H1 (cell line): ENCODE data around the gene LDLRAD4. TPM values are rescaled to one million over a fixed set of nuclear protein-coding genes. Genes with fewer than 3 reads are reported as not detected.
A peak's percentile ranks its signal among the peaks of the same experiment; 100 is the strongest.

Experiments used
- CTCF ChIA-PET: fragments of 300-600 bp; sonication (Branson Sonifier 250); formaldehyde crosslinking; loops from one replicate; lab custom pipeline; 2021; ENCODE audit not compliant: partially characterized antibody; lab: Charles Lee
- POLR2A ChIA-PET: fragments of 300-600 bp; sonication (Branson Sonifier 250); formaldehyde crosslinking; loops from one replicate; lab custom pipeline; 2021; ENCODE audit warnings: inconsistent platforms; ENCODE audit not compliant: partially characterized antibody; lab: Charles Lee
- DNase-seq, 2 experiments: peaks; one replicate each; pipeline versions ENCODE4 v3.0.0 to v3.0.0-alpha.2; 2010 to 2022; ENCODE audit warnings: low spot score in 2 of 2, low read depth in 1 of 2, mixed read lengths in 1 of 2
- FAIRE-seq: peaks from 2 replicates; lab custom pipeline; 2011; peaks lifted over from hg19 to GRCh38; lab: Jason Lieb, UNC
- H2AFZ ChIP-seq: 2 replicates; pipeline ENCODE4 v1.8.1; 2012; ENCODE audit warnings: low read length, inconsistent platforms
- H2AK5ac ChIP-seq: 2 replicates; pipeline ENCODE4 v1.6.1; 2013; ENCODE audit warnings: low read depth, low read length
- H2BK120ac ChIP-seq: replicated peaks from 2 replicates; pipeline ENCODE3; 2013; ENCODE audit warnings: low read depth, low read length, inconsistent platforms
- H2BK12ac ChIP-seq: 2 replicates; pipeline ENCODE4 v1.6.1; 2013; ENCODE audit warnings: low read depth, low read length
- H2BK15ac ChIP-seq: 2 replicates; pipeline ENCODE4 v1.6.1; 2013; ENCODE audit warnings: low read length
- H2BK20ac ChIP-seq: 2 replicates; pipeline ENCODE4 v1.6.1; 2013; ENCODE audit warnings: low read length
- H2BK5ac ChIP-seq: 2 replicates; pipeline ENCODE4 v1.6.1; 2013; ENCODE audit warnings: low read depth, low read length
- H3K14ac ChIP-seq: 2 replicates; pipeline ENCODE4 v1.6.1; 2013; ENCODE audit warnings: inconsistent platforms; ENCODE audit not compliant: insufficient read length
- H3K18ac ChIP-seq: 2 replicates; pipeline ENCODE4 v1.6.1; 2013; ENCODE audit warnings: low read length; ENCODE audit errors: extremely low read depth
- H3K23ac ChIP-seq: 2 replicates; pipeline ENCODE4 v1.6.1; 2013; ENCODE audit warnings: inconsistent platforms; ENCODE audit not compliant: insufficient read length
- H3K23me2 ChIP-seq: 2 replicates; pipeline ENCODE4 v1.6.1; 2013; ENCODE audit warnings: low read depth, low read length
- H3K27ac ChIP-seq: 2 replicates; pipeline ENCODE4 v1.6.1; 2011; ENCODE audit warnings: low read depth, low read length, inconsistent platforms
- H3K27me3 ChIP-seq, 4 experiments: replicated peaks in 1 of 4; 1 replicate in 1 of 4; 2 replicates in 3 of 4; pipeline versions ENCODE4 v1.6.1 to v1.8.1; 2011 to 2013; ENCODE audit warnings: low read length in 3 of 4, mild to moderate bottlenecking in 3 of 4, inconsistent platforms in 2 of 4, mixed read lengths in 2 of 4, moderate library complexity in 1 of 4; ENCODE audit not compliant: control insufficient read depth in 3 of 4, insufficient read depth in 3 of 4; ENCODE audit errors: extremely low read depth in 1 of 4
- H3K36me3 ChIP-seq, 4 experiments: 2 replicates each; pipeline versions ENCODE4 v1.6.1 to v1.8.1; 2011 to 2013; ENCODE audit warnings: mild to moderate bottlenecking in 4 of 4, low read length in 3 of 4, moderate library complexity in 2 of 4, control low read depth in 1 of 4, inconsistent platforms in 1 of 4; ENCODE audit not compliant: insufficient read depth in 4 of 4, control insufficient read depth in 2 of 4
- H3K4ac ChIP-seq: replicated peaks from 2 replicates; pipeline ENCODE3; 2013; ENCODE audit warnings: low read length, low read depth, mixed read lengths, inconsistent platforms; ENCODE audit not compliant: insufficient read length
- H3K4me1 ChIP-seq, 4 experiments: replicated peaks in 1 of 4; 1 replicate in 1 of 4; 2 replicates in 3 of 4; pipeline versions ENCODE4 v1.6.1 to v1.8.1; 2011 to 2013; ENCODE audit warnings: low read length in 3 of 4, inconsistent platforms in 2 of 4, mixed read lengths in 1 of 4; ENCODE audit not compliant: insufficient read depth in 4 of 4, control insufficient read depth in 3 of 4
- H3K4me2 ChIP-seq, 2 experiments: 2 replicates each; pipeline versions ENCODE4 v1.6.1 to v1.8.1; 2011 to 2013; ENCODE audit warnings: low read depth in 2 of 2, low read length in 2 of 2, control low read depth in 1 of 2, inconsistent platforms in 1 of 2, mild to moderate bottlenecking in 1 of 2; ENCODE audit not compliant: insufficient read depth in 1 of 2
- H3K4me3 ChIP-seq, 4 experiments: fragments of 200-600, 300-600 bp in 1 of 4; sonication (generic), shearing (Covaris generic), sonication (Bioruptor Twin) in 1 of 4; 2 replicates each; pipeline versions ENCODE4 v1.5.1 to v1.8.1; 2011 to 2016; ENCODE audit warnings: low read length in 4 of 4, low read depth in 3 of 4, control low read depth in 2 of 4, inconsistent platforms in 2 of 4, mild to moderate bottlenecking in 2 of 4, mixed read lengths in 1 of 4, moderate library complexity in 1 of 4; ENCODE audit not compliant: insufficient read depth in 2 of 4; ENCODE audit errors: extremely low read depth in 1 of 4
- H3K56ac ChIP-seq: replicated peaks from 2 replicates; pipeline ENCODE3; 2013; ENCODE audit warnings: low read depth, mild to moderate bottlenecking, mixed read lengths, low read length, inconsistent platforms; ENCODE audit not compliant: insufficient read length
- H3K79me1 ChIP-seq: 2 replicates; pipeline ENCODE4 v1.6.1; 2013; ENCODE audit warnings: low read depth, low read length, control low read depth
- H3K79me2 ChIP-seq, 2 experiments: 2 replicates each; pipeline versions ENCODE4 v1.6.1 to v1.8.1; 2012 to 2013; ENCODE audit warnings: low read length in 2 of 2, mild to moderate bottlenecking in 2 of 2, inconsistent platforms in 1 of 2; ENCODE audit not compliant: insufficient read depth in 2 of 2, control insufficient read depth in 1 of 2
- H3K9ac ChIP-seq, 4 experiments: replicated peaks in 1 of 4; 1 replicate in 1 of 4; 2 replicates in 3 of 4; pipeline versions ENCODE4 v1.6.1 to v1.8.1; 2011 to 2013; ENCODE audit warnings: low read depth in 3 of 4, low read length in 3 of 4, control low read depth in 2 of 4, mild to moderate bottlenecking in 2 of 4, moderate library complexity in 2 of 4, inconsistent platforms in 1 of 4; ENCODE audit errors: extremely low read depth in 1 of 4
- H3K9me3 ChIP-seq, 2 experiments: 2 replicates each; pipeline versions ENCODE4 v1.6.1 to v1.8.1; 2012 to 2013; ENCODE audit warnings: mild to moderate bottlenecking in 2 of 2, moderate library complexity in 2 of 2, control low read depth in 1 of 2, inconsistent platforms in 1 of 2, low read depth in 1 of 2, low read length in 1 of 2, mixed read lengths in 1 of 2; ENCODE audit not compliant: insufficient read depth in 2 of 2
- H4K20me1 ChIP-seq, 2 experiments: replicated peaks in 1 of 2; 2 replicates each; pipeline versions ENCODE3 to v1.8.1; 2011 to 2013; ENCODE audit warnings: inconsistent platforms in 2 of 2, low read length in 2 of 2, mild to moderate bottlenecking in 1 of 2; ENCODE audit not compliant: insufficient read depth in 2 of 2, control insufficient read depth in 1 of 2
- H4K5ac ChIP-seq: 2 replicates; pipeline ENCODE4 v1.6.1; 2013; ENCODE audit warnings: low read length, low read depth, mixed read lengths, inconsistent platforms; ENCODE audit not compliant: insufficient read length
- H4K8ac ChIP-seq: 2 replicates; pipeline ENCODE4 v1.8.0; 2013; ENCODE audit warnings: mild to moderate bottlenecking, moderate library complexity, low read length, inconsistent platforms; ENCODE audit not compliant: insufficient read depth; ENCODE audit errors: extremely low read depth
- H4K91ac ChIP-seq: replicated peaks from 2 replicates; pipeline ENCODE3; 2013; ENCODE audit warnings: low read length, mixed read lengths, inconsistent platforms; ENCODE audit not compliant: insufficient read length
- ATF3 ChIP-seq: IDR thresholded peaks from 2 replicates; pipeline ENCODE4 v1.6.1; 2011; ENCODE audit warnings: low read depth, mild to moderate bottlenecking, low read length; ENCODE audit not compliant: insufficient read depth
- CHD2 ChIP-seq: IDR thresholded peaks from 2 replicates; pipeline ENCODE4 v1.6.1; 2012; ENCODE audit warnings: low read length, improper control_type of control experiment
- CREB1 ChIP-seq: IDR thresholded peaks from 2 replicates; pipeline ENCODE4 v1.6.1; 2012; ENCODE audit warnings: inconsistent platforms
- EP300 ChIP-seq, 2 experiments: IDR thresholded peaks; 1 replicate in 1 of 2; 2 replicates in 1 of 2; pipeline ENCODE4 v1.6.1; 2011 to 2012; ENCODE audit warnings: low read depth in 2 of 2, low read length in 2 of 2, mild to moderate bottlenecking in 2 of 2, borderline replicate concordance in 1 of 2, inconsistent platforms in 1 of 2, moderate library complexity in 1 of 2
- FOSL1 ChIP-seq: IDR thresholded peaks from 2 replicates; pipeline ENCODE4 v1.6.1; 2011; ENCODE audit warnings: mild to moderate bottlenecking, low read depth, low read length, moderate library complexity; ENCODE audit not compliant: insufficient read depth
- NRF1 ChIP-seq: IDR thresholded peaks from 2 replicates; pipeline ENCODE4 v1.6.1; 2011; ENCODE audit warnings: mild to moderate bottlenecking, low read depth, low read length, improper control_type of control experiment
- PHF8 ChIP-seq: fragments of 200-600 bp; sonication (generic); conservative IDR thresholded peaks from 2 replicates; pipeline ENCODE4 v1.7.1; 2012; ENCODE audit warnings: low read depth, mild to moderate bottlenecking, inconsistent platforms, low read length, moderate library complexity
- POLR2AphosphoS5 ChIP-seq: IDR thresholded peaks from 2 replicates; pipeline ENCODE4 v1.6.1; 2011; ENCODE audit warnings: low read depth, low read length
- TEAD4 ChIP-seq: IDR thresholded peaks from 2 replicates; pipeline ENCODE4 v1.6.1; 2012; ENCODE audit warnings: low read depth, low read length, inconsistent platforms, mixed read lengths
- ZNF274 ChIP-seq: IDR thresholded peaks from 2 replicates; pipeline ENCODE4 v1.7.0; 2012; ENCODE audit warnings: low read length, borderline replicate concordance; ENCODE audit errors: extremely low read depth
- whole genome bisulfite sequencing, 2 experiments: shearing (Covaris generic) in 1 of 2; methylation state at CpG; one replicate each; pipeline versions ENCODE4 v1.1.6 to v1.1.7; 2013 to 2015; ENCODE audit warnings: low lambda C conversion rate in 2 of 2, mixed read lengths in 2 of 2, inconsistent platforms in 1 of 2, low coverage in 1 of 2, missing lambda C conversion rate in 1 of 2; ENCODE audit not compliant: insufficient replicate concordance in 2 of 2, insufficient coverage in 1 of 2, insufficient read length in 1 of 2; ENCODE audit errors: extremely low coverage in 1 of 2, missing lambda C conversion rate in 1 of 2; 5-methylcytosine and 5-hydroxymethylcytosine counted together
- polyA plus RNA-seq, 7 experiments: library from polyadenylated mRNA; depleted of rRNA in 3 of 7; stranded (reverse) in 5 of 7; unstranded in 2 of 7; fragments of >200 nt in 5 of 7; fragments of 200-250 nt in 2 of 7; gene quantifications; 1 replicate in 5 of 7; 2 replicates in 1 of 7; 4 replicates in 1 of 7; pipeline versions ENCODE4 v1.2.1 to v1.2.3, GENCODE V29; 2011 to 2013; ENCODE audit warnings: missing spikeins in 2 of 7, mixed read lengths in 2 of 7
- total RNA-seq: library from RNA; stranded (reverse); fragmentation: NEBNext Ultra II Directional; extraction: Animal tissue kit (Norgen Biotek cat#: 25700); gene quantifications from 2 replicates; pipeline ENCODE4 v1.2.1, GENCODE V29; 2021
- TF ChIP-seq, protein P1 (sequence below): IDR thresholded peaks from 2 replicates; pipeline ENCODE4 v1.6.1; 2012; ENCODE audit warnings: low read length, inconsistent platforms

Gene LDLRAD4
- total and polyA plus RNA-seq, 2 of the 8 experiments (the other 6 are each of a cell fraction or from before 2014, with no cell fraction given): 0.77 to 1.4 TPM

DNA sequence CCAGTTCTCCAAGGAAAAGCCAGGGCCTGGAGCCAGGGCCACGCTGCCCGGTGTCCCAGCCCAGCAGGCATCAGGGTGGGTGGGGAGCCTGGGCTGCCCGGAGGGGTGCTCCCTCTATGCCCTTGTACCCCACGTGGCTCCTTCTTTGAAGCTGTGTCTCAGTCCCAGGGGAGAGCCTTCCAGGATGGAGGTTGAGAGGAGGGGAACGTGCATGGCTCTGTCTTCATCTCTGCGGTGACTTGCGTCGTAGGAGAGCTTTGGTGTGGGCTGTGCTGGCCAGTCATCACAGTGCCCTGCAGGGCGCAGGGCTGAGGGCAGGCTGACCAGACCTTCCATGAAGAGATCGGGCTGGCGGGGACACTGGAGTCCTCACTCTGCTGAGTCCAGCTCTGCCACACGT is 197.2 kb downstream of the LDLRAD4 start:
- Histone ChIP-seq H3K9me3 (0 out of 4 replicates have a peak, but pooled peaks cover 0 to 3% of the 10 kb centered on the region in 2 experiments), H4K20me1 (no peaks in the 10 kb centered on the region), H3K79me2 (no peaks in the 10 kb centered on the region), H3K27ac (no peak overlapping the region), H3K4ac (no peak overlapping the region), H3K23me2 (no peaks in the 10 kb centered on the region; the same call in 1 of the 2 replicates), H2BK120ac (no peak overlapping the region), H4K5ac (no peak overlapping the region), H2AK5ac (peak overlapping the region; percentile 65; the same call in 1 of the 2 replicates), H4K91ac (no peak overlapping the region), H2BK12ac (no peak overlapping the region), H2BK5ac (no peak overlapping the region), H3K79me1 (no peaks in the 10 kb centered on the region), H2BK15ac (no peak overlapping the region), H3K56ac (no peak overlapping the region), H3K9ac (no peak overlapping the region), H3K27me3 (no peaks in the 10 kb centered on the region), H3K4me1 (0 out of 7 replicates have a peak, but pooled peaks cover 0 to 2% (median 0%) of the 10 kb centered on the region in 4 experiments), H3K36me3 (no peaks in the 10 kb centered on the region), H3K18ac (no peak overlapping the region), H3K4me3 (no peak overlapping the region), H2BK20ac (no peak overlapping the region), H2AFZ (no peak overlapping the region), H4K8ac (no peak overlapping the region), H3K23ac (no peak overlapping the region), H3K4me2 (no peak overlapping the region), H3K14ac (no peak overlapping the region)
- CTCF ChIA-PET: interaction anchor here (0.6 kb wide), 2 partner anchors 42 to 121 kb away, joined by 3 read pairs; no protein-coding TSS in a partner anchor
- POLR2A ChIA-PET: no interaction called here
- no peak for DNase-seq
- 95% methylated on average over 9 of the region's 12 CpGs; no CpG with 5 or more reads in 1 of the 2 experiments for WGBS, 2 experiments
- FAIRE-seq: no peak
- no peak for TF ChIP-seq ATF3
- no peak for TF ChIP-seq CREB1
- TF ChIP-seq TEAD4: no peak
- no peak for TF ChIP-seq NRF1
- TF ChIP-seq POLR2AphosphoS5: no peak
- no peak for TF ChIP-seq CHD2
- no peak for TF ChIP-seq ZNF274
- TF ChIP-seq FOSL1: no peak
- TF ChIP-seq, protein P1, sequence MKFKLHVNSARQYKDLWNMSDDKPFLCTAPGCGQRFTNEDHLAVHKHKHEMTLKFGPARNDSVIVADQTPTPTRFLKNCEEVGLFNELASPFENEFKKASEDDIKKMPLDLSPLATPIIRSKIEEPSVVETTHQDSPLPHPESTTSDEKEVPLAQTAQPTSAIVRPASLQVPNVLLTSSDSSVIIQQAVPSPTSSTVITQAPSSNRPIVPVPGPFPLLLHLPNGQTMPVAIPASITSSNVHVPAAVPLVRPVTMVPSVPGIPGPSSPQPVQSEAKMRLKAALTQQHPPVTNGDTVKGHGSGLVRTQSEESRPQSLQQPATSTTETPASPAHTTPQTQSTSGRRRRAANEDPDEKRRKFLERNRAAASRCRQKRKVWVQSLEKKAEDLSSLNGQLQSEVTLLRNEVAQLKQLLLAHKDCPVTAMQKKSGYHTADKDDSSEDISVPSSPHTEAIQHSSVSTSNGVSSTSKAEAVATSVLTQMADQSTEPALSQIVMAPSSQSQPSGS: no peak
- TF ChIP-seq PHF8: no peak
- TF ChIP-seq EP300 (IDR thresholded peaks at IDR 0.05; ENCODE audit: borderline replicate concordance in 1 of 2, low read depth in 2 of 2, low read length in 2 of 2): no peak
